ENCODE data around the gene MYO7A.

The MYO7A gene

GRCh38 chr11:77197626-77198320, 69.7 kb downstream of the MYO7A start:
- Histone ChIP-seq H3K36me3 (ENCODE audit: control insufficient read depth in 2 of 2, insufficient read depth in 2 of 2, low read length in 2 of 2) (no peaks in the 10 kb centered on the region), H3K27ac (ENCODE audit: low read depth in 2 of 2, low read length in 2 of 2) (no peak overlapping the region), H3K4me1 (ENCODE audit: control insufficient read depth in 2 of 2, insufficient read depth in 2 of 2, low read length in 2 of 2) (no peaks in the 10 kb centered on the region), H3K4me3 (ENCODE audit: low read length in 2 of 2) (no peak overlapping the region), H3K9ac (ENCODE audit: low read depth in 1 of 2, low read length in 2 of 2) (no peak overlapping the region), H3K27me3 (ENCODE audit: control insufficient read depth in 2 of 2, insufficient read depth in 2 of 2, low read length in 2 of 2) (no peaks in the 10 kb centered on the region), H3K9me3 (ENCODE audit: control insufficient read depth in 2 of 2, low read length in 2 of 2) (no peaks in the 10 kb centered on the region)

- Histone ChIP-seq H3K9me3 (ENCODE audit: control insufficient read depth in 2 of 2, low read length in 2 of 2) (no peaks in the 10 kb centered on the region), H3K27ac (ENCODE audit: low read depth in 2 of 2, low read length in 2 of 2) (no peak overlapping the region), H3K4me3 (ENCODE audit: low read length in 2 of 2) (no peak overlapping the region), H3K9ac (ENCODE audit: low read depth in 1 of 2, low read length in 2 of 2) (no peak overlapping the region), H3K4me1 (ENCODE audit: control insufficient read depth in 2 of 2, insufficient read depth in 2 of 2, low read length in 2 of 2) (no peaks in the 10 kb centered on the region), H3K36me3 (ENCODE audit: control insufficient read depth in 2 of 2, insufficient read depth in 2 of 2, low read length in 2 of 2) (no peaks in the 10 kb centered on the region), H3K27me3 (ENCODE audit: control insufficient read depth in 2 of 2, insufficient read depth in 2 of 2, low read length in 2 of 2) (no peaks in the 10 kb centered on the region)
Observed at GRCh38 chr11:77198440-77198849, 70.4 kb downstream of the MYO7A start.

GRCh38 chr11:77199137-77199745, 71.2 kb downstream of the MYO7A start:
- Histone ChIP-seq H3K4me3 (ENCODE audit: low read length in 2 of 2) (no peak overlapping the region), H3K9me3 (ENCODE audit: control insufficient read depth in 2 of 2, low read length in 2 of 2) (no peaks in the 10 kb centered on the region), H3K9ac (ENCODE audit: low read depth in 1 of 2, low read length in 2 of 2) (no peak overlapping the region), H3K27ac (ENCODE audit: low read depth in 2 of 2, low read length in 2 of 2) (no peak overlapping the region), H3K4me1 (ENCODE audit: control insufficient read depth in 2 of 2, insufficient read depth in 2 of 2, low read length in 2 of 2) (no peaks in the 10 kb centered on the region), H3K27me3 (ENCODE audit: control insufficient read depth in 2 of 2, insufficient read depth in 2 of 2, low read length in 2 of 2) (no peaks in the 10 kb centered on the region), H3K36me3 (ENCODE audit: control insufficient read depth in 2 of 2, insufficient read depth in 2 of 2, low read length in 2 of 2) (no peaks in the 10 kb centered on the region)

- no peaks in the 10 kb centered on the region for H3K36me3 ChIP-seq (ENCODE audit: control insufficient read depth in 2 of 2, insufficient read depth in 2 of 2, low read length in 2 of 2)
- no peak overlapping the region for H3K27ac ChIP-seq (ENCODE audit: low read depth in 2 of 2, low read length in 2 of 2)
- no peak overlapping the region for H3K4me3 ChIP-seq (ENCODE audit: low read length in 2 of 2)
- H3K9ac ChIP-seq (ENCODE audit: low read depth in 1 of 2, low read length in 2 of 2) = no peak overlapping the region
- H3K9me3 ChIP-seq (ENCODE audit: control insufficient read depth in 2 of 2, low read length in 2 of 2) = no peaks in the 10 kb centered on the region
- no peaks in the 10 kb centered on the region for H3K27me3 ChIP-seq (ENCODE audit: control insufficient read depth in 2 of 2, insufficient read depth in 2 of 2, low read length in 2 of 2)
- no peaks in the 10 kb centered on the region for H3K4me1 ChIP-seq (ENCODE audit: control insufficient read depth in 2 of 2, insufficient read depth in 2 of 2, low read length in 2 of 2)
Observed at GRCh38 chr11:77200351-77201268, 72.6 kb downstream of the MYO7A start.

- Histone ChIP-seq H3K27me3 (ENCODE audit: control insufficient read depth in 2 of 2, insufficient read depth in 2 of 2, low read length in 2 of 2) (no peaks in the 10 kb centered on the region), H3K4me1 (ENCODE audit: control insufficient read depth in 2 of 2, insufficient read depth in 2 of 2, low read length in 2 of 2) (no peaks in the 10 kb centered on the region), H3K36me3 (ENCODE audit: control insufficient read depth in 2 of 2, insufficient read depth in 2 of 2, low read length in 2 of 2) (no peaks in the 10 kb centered on the region), H3K9ac (ENCODE audit: low read depth in 1 of 2, low read length in 2 of 2) (no peak overlapping the region), H3K9me3 (ENCODE audit: control insufficient read depth in 2 of 2, low read length in 2 of 2) (no peaks in the 10 kb centered on the region), H3K4me3 (ENCODE audit: low read length in 2 of 2) (no peak overlapping the region), H3K27ac (ENCODE audit: low read depth in 2 of 2, low read length in 2 of 2) (no peak overlapping the region)
Observed at GRCh38 chr11:77201370-77201769, 73.3 kb downstream of the MYO7A start.

- no peaks in the 10 kb centered on the region for H3K4me1 ChIP-seq (ENCODE audit: control insufficient read depth in 2 of 2, insufficient read depth in 2 of 2, low read length in 2 of 2)
- no peak overlapping the region for H3K27ac ChIP-seq (ENCODE audit: low read depth in 2 of 2, low read length in 2 of 2)
- no peak overlapping the region for H3K9ac ChIP-seq (ENCODE audit: low read depth in 1 of 2, low read length in 2 of 2)
- no peak overlapping the region for H3K4me3 ChIP-seq (ENCODE audit: low read length in 2 of 2)
- no peaks in the 10 kb centered on the region for H3K27me3 ChIP-seq (ENCODE audit: control insufficient read depth in 2 of 2, insufficient read depth in 2 of 2, low read length in 2 of 2)
- H3K36me3 ChIP-seq (ENCODE audit: control insufficient read depth in 2 of 2, insufficient read depth in 2 of 2, low read length in 2 of 2) = no peaks in the 10 kb centered on the region
- H3K9me3 ChIP-seq (ENCODE audit: control insufficient read depth in 2 of 2, low read length in 2 of 2) = no peaks in the 10 kb centered on the region
Observed at GRCh38 chr11:77201991-77202841, 74.2 kb downstream of the MYO7A start.

GRCh38 chr11:77202941-77203900, 75.2 kb downstream of the MYO7A start:
- Histone ChIP-seq H3K27ac (ENCODE audit: low read depth in 2 of 2, low read length in 2 of 2) (no peak overlapping the region), H3K9me3 (ENCODE audit: control insufficient read depth in 2 of 2, low read length in 2 of 2) (no peaks in the 10 kb centered on the region), H3K27me3 (ENCODE audit: control insufficient read depth in 2 of 2, insufficient read depth in 2 of 2, low read length in 2 of 2) (no peaks in the 10 kb centered on the region), H3K4me1 (ENCODE audit: control insufficient read depth in 2 of 2, insufficient read depth in 2 of 2, low read length in 2 of 2) (no peaks in the 10 kb centered on the region), H3K9ac (ENCODE audit: low read depth in 1 of 2, low read length in 2 of 2) (no peak overlapping the region), H3K4me3 (ENCODE audit: low read length in 2 of 2) (no peak overlapping the region), H3K36me3 (ENCODE audit: control insufficient read depth in 2 of 2, insufficient read depth in 2 of 2, low read length in 2 of 2) (no peaks in the 10 kb centered on the region)

- H3K4me1 ChIP-seq (ENCODE audit: control insufficient read depth in 2 of 2, insufficient read depth in 2 of 2, low read length in 2 of 2) = no peaks in the 10 kb centered on the region
- H3K27ac ChIP-seq (ENCODE audit: low read depth in 2 of 2, low read length in 2 of 2) = no peak overlapping the region
- no peaks in the 10 kb centered on the region for H3K27me3 ChIP-seq (ENCODE audit: control insufficient read depth in 2 of 2, insufficient read depth in 2 of 2, low read length in 2 of 2)
Observed at GRCh38 chr11:77203901-77204753, 76.1 kb downstream of the MYO7A start.

More at GRCh38 chr11:77203901-77204753, 76.1 kb downstream of the MYO7A start:
- Histone ChIP-seq H3K9ac (ENCODE audit: low read depth in 1 of 2, low read length in 2 of 2) (no peak overlapping the region), H3K9me3 (ENCODE audit: control insufficient read depth in 2 of 2, low read length in 2 of 2) (no peaks in the 10 kb centered on the region), H3K36me3 (ENCODE audit: control insufficient read depth in 2 of 2, insufficient read depth in 2 of 2, low read length in 2 of 2) (no peaks in the 10 kb centered on the region), H3K4me3 (ENCODE audit: low read length in 2 of 2) (no peak overlapping the region)
